ENCODE results near the gene DCUN1D3. TPM values are rescaled to one million over a fixed set of nuclear protein-coding genes. Genes with fewer than 3 reads are reported as not detected.
"Not testable (repeated sequence)": the region's sequence is repeated elsewhere in the genome, so short reads cannot be mapped to it uniquely, and the experiment has no call there.

Gene DCUN1D3, protein sequence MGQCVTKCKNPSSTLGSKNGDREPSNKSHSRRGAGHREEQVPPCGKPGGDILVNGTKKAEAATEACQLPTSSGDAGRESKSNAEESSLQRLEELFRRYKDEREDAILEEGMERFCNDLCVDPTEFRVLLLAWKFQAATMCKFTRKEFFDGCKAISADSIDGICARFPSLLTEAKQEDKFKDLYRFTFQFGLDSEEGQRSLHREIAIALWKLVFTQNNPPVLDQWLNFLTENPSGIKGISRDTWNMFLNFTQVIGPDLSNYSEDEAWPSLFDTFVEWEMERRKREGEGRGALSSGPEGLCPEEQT
- total RNA-seq = 10.8 to 12.4 TPM (median 12.0 TPM) in 3 replicates

DNA sequence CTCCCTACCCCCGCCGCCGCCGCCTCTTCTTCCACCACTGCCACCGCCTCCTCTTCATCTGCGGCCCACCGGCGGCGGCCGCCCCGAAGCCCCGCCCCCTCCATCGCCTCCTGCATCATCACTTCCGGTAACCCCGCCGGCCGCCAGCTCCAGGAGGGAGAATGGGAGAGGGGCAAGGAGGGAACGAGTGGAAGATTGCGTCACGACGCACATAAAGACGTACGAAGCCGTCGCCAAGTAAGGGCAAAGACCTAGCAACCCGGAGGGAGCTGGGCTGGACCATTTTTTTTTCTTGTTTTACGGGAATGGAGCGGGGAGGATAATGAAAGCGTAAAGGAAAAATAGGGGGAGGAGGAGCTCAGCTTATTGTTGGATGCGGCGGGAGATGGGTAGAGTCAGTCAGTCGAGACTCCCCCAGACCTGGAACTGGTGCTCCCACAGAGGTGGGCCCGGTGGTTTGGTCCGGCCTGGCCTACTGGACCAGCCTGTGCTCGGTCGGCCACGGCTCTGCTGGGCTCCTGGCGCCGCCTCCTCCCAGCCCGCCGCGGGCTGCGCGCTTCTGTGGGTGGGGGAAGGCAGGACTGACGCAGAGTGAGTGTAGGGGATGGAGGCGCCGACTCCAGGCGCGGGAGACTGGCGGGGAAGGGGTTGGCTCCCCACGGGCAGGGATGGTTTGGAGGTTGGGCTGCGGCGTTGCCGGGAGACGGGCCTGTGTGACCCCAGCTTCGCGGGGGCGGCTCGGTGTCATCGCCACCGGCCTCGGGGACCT lies at the start of gene DCUN1D3, which contains the start of gene LYRM1:
TSS of gene DCUN1D3 (minus strand) at position 60 of the 769 bp plus-strand sequence. CDS start 37,820 bp downstream, outside the sequence.
TSS of gene LYRM1 (plus strand) at position 473 of the 769 bp plus-strand sequence. CDS start 14,785 bp downstream, outside the sequence.
- H3K4me3 Mint-ChIP-seq = peak within 1 kb of the TSS; percentile 83
- H3K9me3 Mint-ChIP-seq = no peaks in the 10 kb centered on the region
- peak within 1 kb of the TSS; percentile 98 for H3K27ac Mint-ChIP-seq

DNA sequence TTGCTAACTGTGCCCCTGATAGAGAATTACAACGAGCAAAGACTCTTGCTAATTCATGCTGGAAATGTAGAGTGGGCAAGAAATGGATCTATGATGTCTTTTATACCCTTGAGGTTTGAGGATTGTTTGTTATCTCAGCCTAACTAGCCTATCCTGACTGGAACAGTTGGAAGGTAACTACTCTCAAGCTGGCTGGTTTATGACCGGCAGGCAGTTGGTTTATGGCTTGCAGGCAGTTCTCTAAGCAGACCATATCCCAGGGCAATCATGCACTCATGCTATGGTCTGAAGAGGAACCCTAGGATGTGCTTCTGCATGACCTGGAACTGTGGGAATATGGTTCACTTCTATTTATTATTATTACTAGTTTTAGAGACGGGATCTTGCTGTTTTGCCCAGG lies 49.5 kb upstream of the DCUN1D3 start:
- DNase-seq (ENCODE audit: low spot score in 2 of 2, unreplicated experiment in 2 of 2) = no peak
- no peak overlapping the region for H3K27ac Mint-ChIP-seq
- H3K4me1 Mint-ChIP-seq = no peaks in the 10 kb centered on the region
- no peak overlapping the region for H3K4me3 Mint-ChIP-seq
- no peaks in the 10 kb centered on the region for H3K9me3 Mint-ChIP-seq
- no peaks in the 10 kb centered on the region for H3K27me3 Mint-ChIP-seq (ENCODE audit: low read depth)
- H3K36me3 Mint-ChIP-seq = no peaks in the 10 kb centered on the region
- TF ChIP-seq, protein P1, sequence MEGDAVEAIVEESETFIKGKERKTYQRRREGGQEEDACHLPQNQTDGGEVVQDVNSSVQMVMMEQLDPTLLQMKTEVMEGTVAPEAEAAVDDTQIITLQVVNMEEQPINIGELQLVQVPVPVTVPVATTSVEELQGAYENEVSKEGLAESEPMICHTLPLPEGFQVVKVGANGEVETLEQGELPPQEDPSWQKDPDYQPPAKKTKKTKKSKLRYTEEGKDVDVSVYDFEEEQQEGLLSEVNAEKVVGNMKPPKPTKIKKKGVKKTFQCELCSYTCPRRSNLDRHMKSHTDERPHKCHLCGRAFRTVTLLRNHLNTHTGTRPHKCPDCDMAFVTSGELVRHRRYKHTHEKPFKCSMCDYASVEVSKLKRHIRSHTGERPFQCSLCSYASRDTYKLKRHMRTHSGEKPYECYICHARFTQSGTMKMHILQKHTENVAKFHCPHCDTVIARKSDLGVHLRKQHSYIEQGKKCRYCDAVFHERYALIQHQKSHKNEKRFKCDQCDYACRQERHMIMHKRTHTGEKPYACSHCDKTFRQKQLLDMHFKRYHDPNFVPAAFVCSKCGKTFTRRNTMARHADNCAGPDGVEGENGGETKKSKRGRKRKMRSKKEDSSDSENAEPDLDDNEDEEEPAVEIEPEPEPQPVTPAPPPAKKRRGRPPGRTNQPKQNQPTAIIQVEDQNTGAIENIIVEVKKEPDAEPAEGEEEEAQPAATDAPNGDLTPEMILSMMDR (IDR thresholded peaks at IDR 0.05; ENCODE audit: unreplicated experiment) = no peak

More for the DNA sequence above, at the start of gene DCUN1D3, which contains the start of gene LYRM1:
- H3K27me3 Mint-ChIP-seq (ENCODE audit: low read depth) = no peaks in the 10 kb centered on the region
- H3K4me1 Mint-ChIP-seq = peaks cover 61% of the 10 kb centered on the region
- peak; percentile 93 to 94 for DNase-seq (ENCODE audit: low spot score in 2 of 2, unreplicated experiment in 2 of 2)
- H3K36me3 Mint-ChIP-seq = peaks cover 5% of the 10 kb centered on the region
- TF ChIP-seq, protein P1 (IDR thresholded peaks at IDR 0.05; ENCODE audit: unreplicated experiment) = no peak

DNA sequence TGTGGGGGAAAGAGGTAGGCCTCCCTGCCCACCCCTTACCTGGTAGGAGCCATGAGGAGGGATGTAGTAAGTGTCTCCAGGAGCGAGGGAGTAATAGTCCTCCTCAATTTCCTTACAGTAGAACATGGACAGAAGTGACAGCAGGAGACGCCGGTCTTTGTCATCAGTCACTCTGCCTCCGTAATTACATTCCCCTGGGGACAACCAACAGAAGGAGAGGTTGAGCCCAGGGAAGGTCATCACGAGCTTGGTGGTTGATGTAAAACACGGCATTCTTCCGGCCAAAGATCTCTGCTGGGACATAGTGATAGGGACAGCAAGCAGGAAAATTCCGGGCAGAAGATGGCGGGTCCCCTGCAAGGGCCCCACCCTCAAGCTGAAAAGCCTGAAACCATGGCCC lies 48.3 kb upstream of the DCUN1D3 start:
- H3K4me1 Mint-ChIP-seq = no peaks in the 10 kb centered on the region

DNA sequence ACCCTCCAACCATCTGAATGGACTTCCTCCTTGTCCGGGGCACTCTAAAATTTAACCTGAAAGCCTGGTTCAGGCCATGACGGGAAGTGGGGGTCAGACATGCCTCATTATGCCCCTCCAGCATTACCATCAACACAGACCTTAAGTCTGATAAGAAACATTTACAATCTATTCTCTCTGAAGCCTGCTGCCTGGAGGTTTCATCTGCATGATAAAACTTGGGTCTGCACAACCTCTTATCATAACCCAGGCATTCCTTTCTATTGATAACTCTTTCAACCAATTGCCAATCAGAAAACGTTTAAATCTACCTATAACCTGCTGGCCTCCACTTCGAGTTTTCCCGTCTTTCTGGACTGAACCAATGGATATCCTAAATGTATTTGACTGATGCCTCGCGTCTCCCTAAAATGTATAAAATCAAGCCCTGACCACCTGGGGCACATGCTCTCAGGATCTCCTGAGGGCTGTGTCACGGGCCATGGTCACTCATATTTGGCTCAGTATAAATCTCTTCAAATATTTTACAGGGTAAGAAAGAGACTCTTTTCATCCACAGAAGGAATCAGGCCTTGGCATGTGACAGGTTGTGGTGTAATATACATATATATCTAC lies 46.0 kb upstream of the DCUN1D3 start:
- DNase-seq (ENCODE audit: low spot score in 2 of 2, unreplicated experiment in 2 of 2) = no peak
- Mint-ChIP-seq H3K4me3 (no peak overlapping the region), H3K36me3 (no peaks in the 10 kb centered on the region), H3K27me3 (ENCODE audit: low read depth) (no peaks in the 10 kb centered on the region), H3K9me3 (no peaks in the 10 kb centered on the region), H3K27ac (no peak overlapping the region), H3K4me1 (no peaks in the 10 kb centered on the region)
- TF ChIP-seq, protein P1 (IDR thresholded peaks at IDR 0.05; ENCODE audit: unreplicated experiment) = no peak

More for the DNA sequence above, 48.3 kb upstream of the DCUN1D3 start:
- H3K27me3 Mint-ChIP-seq (ENCODE audit: low read depth) = no peaks in the 10 kb centered on the region
- H3K4me3 Mint-ChIP-seq = no peak overlapping the region
- DNase-seq (ENCODE audit: low spot score in 2 of 2, unreplicated experiment in 2 of 2) = no peak
- H3K36me3 Mint-ChIP-seq = no peaks in the 10 kb centered on the region
- H3K9me3 Mint-ChIP-seq = no peaks in the 10 kb centered on the region
- TF ChIP-seq, protein P1 (IDR thresholded peaks at IDR 0.05; ENCODE audit: unreplicated experiment) = no peak
- no peak overlapping the region for H3K27ac Mint-ChIP-seq

DNA sequence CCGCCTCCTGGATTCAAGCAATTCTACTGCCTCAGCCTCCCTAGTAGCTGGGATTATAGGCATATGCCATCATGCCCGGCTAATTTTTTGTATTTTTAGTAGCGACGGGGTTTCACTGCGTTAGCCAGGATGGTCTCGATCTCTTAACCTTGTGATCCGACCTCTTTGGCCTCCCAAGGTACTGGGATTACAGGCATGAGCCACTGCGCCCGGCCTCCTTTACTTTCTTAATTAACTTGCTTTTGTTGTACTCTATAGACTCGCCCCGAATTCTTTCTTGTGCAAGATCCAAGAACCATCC lies 45.4 kb upstream of the DCUN1D3 start:
- H3K9me3 Mint-ChIP-seq; H3K4me1 Mint-ChIP-seq; DNase-seq (ENCODE audit: low spot score in 2 of 2, unreplicated experiment in 2 of 2); H3K27ac Mint-ChIP-seq; H3K36me3 Mint-ChIP-seq; H3K27me3 Mint-ChIP-seq (ENCODE audit: low read depth); H3K4me3 Mint-ChIP-seq: not testable (repeated sequence)
